Astrocyte of the hippocampus (primary cell): ENCODE data around the gene MEOX1.

ENCODE experiments used
- DNase-seq: peaks from one replicate; pipeline ENCODE4 v3.0.0; 2011; ENCODE audit warnings: low read depth, low spot score

MEOX1 gene

GRCh38 chr17:43591779-43592562 lies 69.8 kb downstream of the MEOX1 start:
- DNase-seq = peak; percentile 88

GRCh38 chr17:43591001-43591400 lies 70.7 kb downstream of the MEOX1 start:
- no peak for DNase-seq
